A549 treated with ZK216348 at 1 μM for 4 hours (cell line): ENCODE measurements around the gene HAVCR2. TPM values are rescaled to one million over a fixed set of nuclear protein-coding genes. Genes with fewer than 3 reads are reported as not detected.

Experiments
- total RNA-seq: library from RNA; stranded (reverse); fragments of 200-300 nt; extraction: Qiagen RNA extraction; gene quantifications from 5 replicates; pipeline ENCODE4 v1.2.3, GENCODE V29; 2022; ENCODE audit warnings: low read depth

The HAVCR2 gene
- 0.20 to 0.70 TPM (median 0.41 TPM) in 5 replicates for total RNA-seq

DNA sequence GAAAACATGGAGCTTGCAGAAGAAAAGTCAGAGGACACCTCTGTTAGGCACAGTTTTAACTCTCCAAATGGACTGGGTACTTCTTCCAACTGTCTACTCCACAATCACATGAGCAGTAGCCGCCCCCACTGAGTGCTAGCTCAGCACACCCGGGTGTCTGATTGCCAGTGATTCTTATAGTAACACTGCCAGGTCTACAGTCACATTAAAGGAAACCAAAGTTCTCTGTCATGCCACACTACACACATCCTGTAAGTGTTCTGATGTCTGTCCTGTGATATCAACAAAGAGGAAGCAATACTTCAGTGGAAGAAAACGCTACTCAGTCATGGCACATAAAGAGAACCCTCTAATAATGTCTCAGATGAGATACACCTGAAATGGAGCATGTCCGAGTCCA, at the start of gene HAVCR2:
TSS of gene HAVCR2 (minus strand) at position 69 of the 400 bp plus-strand sequence. CDS start at position 8, 61 bp downstream.

GRCh38 chr5:157142317-157143126, 33.7 kb upstream of the HAVCR2 start, which contains the start of gene MED7:
Gene MED7 (minus strand): TSS chr5:157142865. CDS start chr5:157139431, 3,434 bp downstream.

GRCh38 chr5:157059093-157059539, 49.7 kb downstream of the HAVCR2 start, which contains the start of gene HAVCR1:
Gene HAVCR1 (minus strand): TSS chr5:157059116. CDS start chr5:157057943, 1,173 bp downstream.

Other genes with a start within 250 kb of the HAVCR2 start
- gene TIMD4, start 145.8 kb downstream of the HAVCR2 start, total RNA-seq, result 0.85 to 1.7 TPM (median 1.4 TPM) in 5 replicates
- gene HAVCR1, start 49.9 kb downstream of the HAVCR2 start, total RNA-seq, result 27.8 to 40.3 TPM (median 32.1 TPM) in 5 replicates
- gene MED7, start 33.8 kb upstream of the HAVCR2 start, total RNA-seq, result 14.9 to 27.2 TPM (median 15.7 TPM) in 5 replicates
- gene GARIN3, start 57.2 kb upstream of the HAVCR2 start, total RNA-seq, result not detected in 5 replicates
- gene ITK, start 71.8 kb upstream of the HAVCR2 start, total RNA-seq, result 0.17 to 0.29 TPM (median 0.26 TPM) in 3 of 5 replicates, not detected in the others
- gene CYFIP2, start 157.1 kb upstream of the HAVCR2 start, total RNA-seq, result 13.9 to 24.4 TPM (median 21.5 TPM) in 5 replicates